HG03342 (cell line): Measurements from ENCODE around the gene TSPAN14.
"Not testable (repeated sequence)": the region's sequence is repeated elsewhere in the genome, so short reads cannot be mapped to it uniquely, and the experiment has no call there.

Experiments used
- ATAC-seq: cut with Tn5 transposase; IDR thresholded peaks from one replicate; pipeline ENCODE4 v1.9.1; 2021; ENCODE audit warnings: mild to moderate bottlenecking, moderate library complexity; ENCODE audit not compliant: unreplicated experiment

The TSPAN14 gene

DNA sequence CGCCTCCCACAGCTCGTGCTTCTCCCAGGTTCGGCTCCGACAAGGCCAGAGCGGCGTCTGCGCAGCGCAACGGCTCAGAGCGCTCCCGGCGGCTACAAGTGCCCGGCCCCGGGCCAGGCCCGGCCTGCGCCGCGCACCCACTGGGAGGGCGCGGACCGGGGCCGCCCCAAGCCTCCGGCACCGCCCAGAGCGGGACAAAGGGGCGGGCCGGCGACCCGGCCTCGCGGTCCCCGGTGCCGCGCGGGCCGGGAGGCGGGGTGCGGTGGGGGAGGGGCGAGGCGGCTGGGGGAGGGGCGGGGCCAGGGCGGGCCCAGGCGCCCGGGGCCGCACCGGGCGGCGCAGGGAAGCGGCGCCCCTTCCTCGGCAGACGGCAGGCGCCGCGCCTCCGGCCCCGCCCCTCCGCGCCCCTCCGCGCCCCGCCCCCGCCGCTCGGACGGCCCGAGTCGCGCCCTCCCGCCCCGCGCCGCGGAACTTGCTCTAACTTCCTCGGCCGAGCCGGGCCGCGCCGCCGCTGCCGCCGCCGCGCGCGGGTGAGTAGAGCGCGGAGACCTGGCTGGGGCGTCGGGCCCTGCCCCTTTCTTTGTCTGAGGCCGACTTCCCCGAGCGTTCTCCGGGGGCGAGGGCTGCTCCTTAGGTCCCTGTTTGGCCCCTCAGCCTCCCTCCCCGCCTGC, at the start of gene TSPAN14:
Gene TSPAN14, plus strand, starts transcription at position 469 of the 671 bp plus-strand sequence. CDS start 34,924 bp downstream, outside the sequence.
- peak; percentile 61 for ATAC-seq

DNA sequence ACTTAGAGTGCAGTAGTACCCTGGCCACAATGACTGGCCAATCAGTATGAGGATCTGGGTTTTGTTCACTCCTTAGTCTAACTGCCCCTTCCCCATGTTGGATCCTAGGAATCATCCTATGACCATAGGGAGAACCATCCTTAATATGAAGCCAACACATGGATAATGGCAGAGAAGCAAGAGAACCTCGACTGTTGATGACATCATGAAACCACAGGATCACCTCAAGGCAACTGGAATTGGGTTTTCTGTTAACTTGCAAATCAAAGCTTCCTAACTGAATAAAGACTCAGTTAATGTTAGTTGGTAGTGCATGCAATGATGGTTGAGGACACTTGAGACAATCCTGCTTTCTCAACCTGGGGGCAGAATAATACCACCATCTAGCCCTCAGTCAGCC, 49.1 kb upstream of the TSPAN14 start:
- no peak for ATAC-seq

DNA sequence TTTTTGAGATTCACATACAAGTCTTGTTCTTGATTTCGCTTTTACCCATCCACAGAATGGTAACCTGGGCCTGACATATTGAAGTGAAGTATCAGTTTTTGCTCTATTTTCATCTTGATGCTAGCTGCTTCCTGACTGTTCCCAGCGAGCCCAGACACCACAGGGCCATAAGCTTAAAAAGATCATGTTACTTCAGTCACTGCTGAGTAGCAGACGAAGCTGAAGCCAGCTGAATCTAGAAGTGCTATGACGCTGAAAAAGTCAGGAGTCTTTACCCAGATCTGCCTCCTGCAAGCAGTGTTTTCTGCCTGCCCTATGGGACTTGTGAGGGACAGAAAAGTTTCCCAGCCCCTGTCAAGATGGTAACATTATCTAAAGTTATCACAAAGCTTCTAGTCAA, 48.5 kb upstream of the TSPAN14 start:
- no peak for ATAC-seq

DNA sequence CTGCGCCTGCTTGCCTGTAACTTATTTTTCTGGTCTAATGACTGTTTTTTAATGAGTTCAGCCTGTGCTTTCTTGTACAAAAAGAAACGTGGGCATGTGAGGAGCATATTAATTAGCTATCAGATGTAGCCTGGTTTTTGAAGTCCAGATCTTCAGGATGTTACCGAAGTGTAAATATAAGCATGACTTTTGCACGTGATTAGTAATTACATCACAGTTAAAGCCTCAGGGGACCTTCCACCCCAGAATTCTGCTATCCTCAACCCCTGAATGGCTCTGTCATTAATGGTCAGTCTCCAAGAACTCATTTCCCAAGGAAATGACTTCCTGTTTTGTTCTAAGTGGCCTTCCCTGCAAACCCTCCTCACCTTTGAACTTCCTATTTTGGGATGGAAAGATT, 47.9 kb upstream of the TSPAN14 start:
- no peak for ATAC-seq

- peak; percentile 3 for ATAC-seq
Measured at GRCh38 chr10:80407812-80408241, 46.3 kb upstream of the TSPAN14 start.

GRCh38 chr10:80408242-80409101, 45.6 kb upstream of the TSPAN14 start, which contains the start of gene PRXL2A:
Gene PRXL2A, plus strand, starts transcription at chr10:80408551. Its CDS starts 11,917 bp downstream, at chr10:80420468.
- ATAC-seq = peak; percentile 96

DNA sequence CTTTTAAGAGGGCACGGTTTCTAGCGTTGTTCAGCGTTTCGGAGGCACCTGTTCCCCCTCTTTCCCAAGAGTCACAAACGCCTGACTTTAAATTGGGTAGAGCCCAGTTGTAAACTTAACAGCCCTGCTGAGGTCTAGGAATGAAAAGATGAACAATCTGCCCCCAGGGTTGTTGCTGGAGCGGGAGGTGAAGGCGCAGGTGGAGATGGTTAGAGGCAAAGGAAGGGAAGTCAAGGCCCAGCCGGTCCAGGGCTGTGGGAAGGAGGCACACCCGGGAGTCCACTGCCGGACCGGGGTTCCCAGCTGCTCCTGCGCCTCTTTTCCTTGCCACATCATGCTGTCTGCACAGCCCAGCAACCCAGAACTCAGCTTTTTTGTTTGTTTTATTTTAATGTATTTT, 45.0 kb upstream of the TSPAN14 start:
- ATAC-seq = no peak

DNA sequence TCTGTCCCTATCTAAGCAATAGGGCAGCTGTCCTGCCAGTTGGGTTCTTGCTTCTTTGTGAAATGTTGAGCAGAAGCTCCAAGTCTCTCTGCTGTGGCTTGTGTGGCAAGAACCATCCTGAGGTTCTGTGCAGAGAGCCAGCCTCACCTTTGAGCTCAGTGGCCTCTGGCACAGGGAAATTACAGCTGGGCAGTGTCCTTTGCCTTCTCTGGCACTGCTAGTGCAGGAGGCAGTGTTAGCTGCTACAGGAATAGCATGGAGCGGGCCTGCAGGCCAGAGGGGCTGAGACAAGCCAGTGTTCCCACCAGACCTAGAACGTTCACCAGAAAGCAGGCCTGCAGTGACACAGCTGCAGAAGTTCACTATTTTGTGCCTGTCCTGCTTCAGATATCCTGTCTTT, 44.0 kb upstream of the TSPAN14 start:
- no peak for ATAC-seq

DNA sequence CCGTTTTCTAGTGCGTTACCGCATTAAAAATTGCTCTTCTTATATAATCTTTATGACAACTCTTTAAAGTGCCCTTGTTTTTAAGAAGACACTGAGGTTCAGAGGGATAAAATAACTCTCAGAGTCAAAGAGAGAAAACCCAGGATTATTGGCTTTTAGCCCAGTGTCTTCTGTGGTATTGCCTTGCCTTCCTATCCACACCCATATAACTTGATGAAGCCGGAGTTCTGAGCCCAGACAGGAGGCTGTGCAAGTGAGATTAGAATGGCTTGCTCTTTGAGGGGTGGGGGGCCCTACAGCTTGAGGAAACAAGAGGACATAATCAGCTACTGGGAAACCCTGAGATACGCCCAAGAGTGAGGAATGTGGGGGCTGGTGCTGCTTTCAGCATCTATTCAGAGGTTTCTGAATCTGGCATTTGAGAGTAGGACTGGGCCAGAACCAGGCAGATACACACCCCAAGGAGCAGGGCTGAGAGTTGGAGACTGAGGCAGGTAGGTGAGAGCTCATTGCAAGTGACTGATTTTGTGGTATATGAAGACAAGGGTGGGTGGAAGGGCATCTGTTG, 43.4 kb upstream of the TSPAN14 start:
- no peak for ATAC-seq

DNA sequence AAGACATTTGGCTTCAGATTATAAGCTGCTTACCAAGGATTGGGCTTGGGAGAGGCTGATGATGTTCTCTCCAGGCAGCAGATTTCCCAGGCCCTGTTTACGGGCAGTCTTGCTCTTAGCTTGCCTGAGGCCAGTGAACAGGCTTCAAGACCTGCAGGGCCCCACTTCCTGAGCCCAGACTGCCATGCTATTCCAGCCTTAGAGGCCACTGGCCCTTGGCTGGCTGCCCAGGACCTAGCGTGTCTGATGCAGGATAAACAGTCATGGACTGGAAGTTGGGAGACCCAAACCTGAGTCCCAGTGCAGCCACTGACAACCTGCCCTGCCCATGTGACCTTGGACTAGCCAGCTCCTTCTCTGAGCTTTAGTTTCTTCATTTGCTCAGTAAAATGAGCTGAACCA, 42.8 kb upstream of the TSPAN14 start:
- ATAC-seq = no peak

GRCh38 chr10:80411681-80412220, 42.4 kb upstream of the TSPAN14 start:
- ATAC-seq = no peak

DNA sequence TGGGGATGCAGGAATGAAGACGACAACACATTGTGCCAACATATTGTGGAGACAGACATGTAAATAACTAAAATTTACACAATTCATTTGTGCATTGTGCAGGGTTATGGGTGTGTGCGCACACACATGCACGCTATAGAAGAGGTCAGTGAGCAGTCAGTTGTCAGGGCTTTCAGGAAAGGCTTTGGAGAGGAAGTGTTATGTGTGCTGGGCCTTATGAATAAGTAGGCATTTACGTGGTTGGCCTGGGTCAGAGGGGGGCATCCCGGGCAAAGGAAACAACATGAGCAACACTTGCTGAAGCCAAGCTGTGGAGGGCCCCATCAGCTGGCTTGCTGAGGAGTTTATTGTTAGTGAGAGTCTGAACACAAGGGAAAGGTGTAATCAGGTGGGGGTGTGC, 41.6 kb upstream of the TSPAN14 start:
- ATAC-seq = no peak

DNA sequence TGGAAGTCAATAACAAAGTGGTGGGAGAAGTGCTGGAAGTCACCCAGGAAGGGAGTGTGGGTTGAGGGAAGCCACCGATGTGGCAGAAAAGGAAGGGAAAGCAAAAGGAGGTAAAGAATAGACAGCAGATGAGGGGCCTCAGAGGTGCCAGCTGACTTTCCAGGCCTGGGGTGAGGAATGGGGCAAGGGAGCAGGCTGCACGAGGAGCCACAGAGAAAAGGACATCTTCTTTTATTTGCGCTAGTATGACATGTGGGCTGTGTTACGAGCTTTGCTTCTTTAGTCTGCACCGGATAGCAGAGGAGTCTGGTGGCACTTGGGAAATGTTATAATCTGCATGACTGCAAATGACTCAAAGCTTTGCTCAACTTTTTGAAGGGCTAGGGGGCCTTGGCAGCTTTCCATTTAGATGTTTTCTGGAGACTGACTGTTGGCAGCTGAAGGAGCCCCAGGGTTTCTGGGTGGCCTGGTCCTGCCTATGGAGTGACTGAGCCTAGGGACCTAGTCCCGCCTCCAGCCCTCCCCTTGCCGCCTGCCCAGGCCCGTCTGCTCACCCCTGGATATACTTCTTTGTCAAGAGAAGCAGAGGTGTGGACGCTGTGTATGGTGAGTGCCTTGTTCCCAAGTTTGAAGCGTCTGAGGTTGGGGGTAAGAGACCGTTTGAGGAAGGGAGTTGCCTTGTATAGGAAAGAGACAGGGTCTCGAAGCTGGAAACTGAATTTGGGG, 40.7 kb upstream of the TSPAN14 start:
- ATAC-seq = no peak

GRCh38 chr10:80414142-80414895, 39.8 kb upstream of the TSPAN14 start:
- ATAC-seq = no peak

DNA sequence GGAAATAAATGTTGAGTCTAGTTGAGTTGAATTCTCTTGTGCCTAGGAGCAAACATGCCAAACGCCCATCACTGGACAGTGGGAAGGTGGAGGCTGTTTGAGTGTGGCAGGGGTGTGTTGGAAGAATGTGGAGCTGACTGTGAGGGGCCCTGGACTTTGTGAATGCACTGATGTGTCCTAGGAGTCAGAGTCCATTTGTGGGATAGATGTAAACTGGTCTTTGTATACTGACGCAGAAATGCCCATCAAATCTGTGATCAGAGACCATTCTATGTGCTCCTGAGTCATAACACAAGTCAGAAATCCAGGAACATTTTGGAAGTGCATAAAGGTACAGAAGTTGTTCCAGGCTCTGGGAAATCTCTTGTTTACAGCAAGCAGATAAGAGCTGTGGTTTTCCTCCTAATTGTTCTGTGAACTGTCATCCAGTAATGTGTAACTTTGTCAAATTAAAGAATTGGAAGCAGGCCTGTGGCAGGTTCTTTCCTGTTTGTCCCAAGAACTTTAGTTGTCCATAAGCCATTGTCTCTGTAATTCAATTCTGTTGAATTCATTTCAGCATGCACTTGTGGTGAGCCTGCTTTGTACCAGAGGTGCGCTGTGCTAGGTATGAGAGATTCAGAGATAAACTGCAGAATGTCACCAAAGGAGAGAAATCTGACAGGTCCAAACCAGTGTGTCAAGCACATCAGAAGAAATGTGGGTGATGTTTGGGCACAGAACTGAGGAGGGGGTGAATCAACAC, 38.2 kb upstream of the TSPAN14 start:
- no peak for ATAC-seq

GRCh38 chr10:80416479-80417098, 37.5 kb upstream of the TSPAN14 start:
- no peak for ATAC-seq

GRCh38 chr10:80417256-80417655, 36.9 kb upstream of the TSPAN14 start:
- ATAC-seq = not testable (repeated sequence)

- ATAC-seq = peak; percentile 12
Measured at GRCh38 chr10:80421050-80421706, 32.9 kb upstream of the TSPAN14 start.
